ENCODE measurements around the gene FCAMR.

The FCAMR gene

GRCh38 chr1:206939131-206939530 lies 31.1 kb downstream of the FCAMR start:
- TF ChIP-seq EZH2phosphoT487 (IDR thresholded peaks at IDR 0.05; ENCODE audit: borderline replicate concordance, low read length), result no peak
- no peak for TF ChIP-seq CTCF (IDR thresholded peaks at IDR 0.05; ENCODE audit: low read depth, low read length, poor library complexity, severe bottlenecking)
- H3F3A ChIP-seq (ENCODE audit: control insufficient read depth, insufficient read depth), result no peaks in the 10 kb centered on the region
- no peaks in the 10 kb centered on the region for H3K9me3 ChIP-seq (ENCODE audit: control insufficient read depth, insufficient read depth, low read length)

GRCh38 chr1:206937425-206937824 lies 32.8 kb downstream of the FCAMR start:
- H3K9me3 ChIP-seq (ENCODE audit: control insufficient read depth, insufficient read depth, low read length), result no peaks in the 10 kb centered on the region
- no peaks in the 10 kb centered on the region for H3K36me3 ChIP-seq (ENCODE audit: control insufficient read depth, low read length)
- H3K79me2 ChIP-seq (ENCODE audit: control insufficient read depth, low read length), result no peaks in the 10 kb centered on the region
- TF ChIP-seq EZH2phosphoT487 (IDR thresholded peaks at IDR 0.05; ENCODE audit: borderline replicate concordance, low read length) (no peak), CTCF (IDR thresholded peaks at IDR 0.05; ENCODE audit: low read depth, low read length, poor library complexity, severe bottlenecking) (no peak)
- H3K4me3 ChIP-seq (ENCODE audit: low read length), result no peak overlapping the region
- no peak overlapping the region for H3K4me2 ChIP-seq (ENCODE audit: low read length)
- no peaks in the 10 kb centered on the region for H3K9me2 ChIP-seq (replicated peaks; ENCODE audit: control insufficient read depth, low read length)
- H3F3A ChIP-seq (ENCODE audit: control insufficient read depth, insufficient read depth), result no peaks in the 10 kb centered on the region
- no peaks in the 10 kb centered on the region for H3K4me1 ChIP-seq (ENCODE audit: control insufficient read depth, low read length)
- H3K27ac ChIP-seq (ENCODE audit: low read depth, low read length), result no peak overlapping the region
- H3K27me3 ChIP-seq (ENCODE audit: control insufficient read depth, low read length), result peaks cover 16% of the 10 kb centered on the region
- no peaks in the 10 kb centered on the region for H4K20me1 ChIP-seq (ENCODE audit: control insufficient read depth, insufficient read depth, low read depth, low read length)

More at GRCh38 chr1:206939131-206939530, 31.1 kb downstream of the FCAMR start:
- Histone ChIP-seq H3K4me1 (ENCODE audit: control insufficient read depth, low read length) (no peaks in the 10 kb centered on the region), H3K27me3 (ENCODE audit: control insufficient read depth, low read length) (peaks cover 22% of the 10 kb centered on the region), H3K9me2 (replicated peaks; ENCODE audit: control insufficient read depth, low read length) (no peaks in the 10 kb centered on the region), H4K20me1 (ENCODE audit: control insufficient read depth, insufficient read depth, low read depth, low read length) (no peaks in the 10 kb centered on the region), H3K27ac (ENCODE audit: low read depth, low read length) (no peak overlapping the region), H3K36me3 (ENCODE audit: control insufficient read depth, low read length) (no peaks in the 10 kb centered on the region), H3K4me3 (ENCODE audit: low read length) (no peak overlapping the region), H3K4me2 (ENCODE audit: low read length) (no peak overlapping the region), H3K79me2 (ENCODE audit: control insufficient read depth, low read length) (no peaks in the 10 kb centered on the region)

- Histone ChIP-seq H3K4me3 (ENCODE audit: low read length) (no peak overlapping the region), H3K27ac (ENCODE audit: low read depth, low read length) (no peak overlapping the region), H3K79me2 (ENCODE audit: control insufficient read depth, low read length) (no peaks in the 10 kb centered on the region), H3F3A (ENCODE audit: control insufficient read depth, insufficient read depth) (no peaks in the 10 kb centered on the region; the same call in 1 of the 2 replicates), H3K4me2 (ENCODE audit: low read length) (no peak overlapping the region), H3K9me2 (replicated peaks; ENCODE audit: control insufficient read depth, low read length) (no peaks in the 10 kb centered on the region), H3K36me3 (ENCODE audit: control insufficient read depth, low read length) (no peaks in the 10 kb centered on the region), H4K20me1 (ENCODE audit: control insufficient read depth, insufficient read depth, low read depth, low read length) (no peaks in the 10 kb centered on the region), H3K27me3 (ENCODE audit: control insufficient read depth, low read length) (0 out of 2 replicates have a peak, but pooled peaks cover 5% of the 10 kb centered on the region), H3K9me3 (ENCODE audit: control insufficient read depth, insufficient read depth, low read length) (no peaks in the 10 kb centered on the region), H3K4me1 (ENCODE audit: control insufficient read depth, low read length) (peaks cover 12% of the 10 kb centered on the region)
- TF ChIP-seq CTCF (IDR thresholded peaks at IDR 0.05; ENCODE audit: low read depth, low read length, poor library complexity, severe bottlenecking) (peak; percentile 62), EZH2phosphoT487 (IDR thresholded peaks at IDR 0.05; ENCODE audit: borderline replicate concordance, low read length) (no peak)
These were observed 34.7 kb downstream of the FCAMR start for GRCh38 chr1:206935491-206936067.
